NT2/D1 (cell line): ENCODE data around the gene MYL6.
A peak's percentile ranks its signal among the peaks of the same experiment; 100 is the strongest.

Source experiments
- DNase-seq: peaks from one replicate; pipeline ENCODE4 v3.0.0-alpha.2; 2011; ENCODE audit warnings: low read depth, low spot score
- H3K27me3 ChIP-seq: 2 replicates; pipeline ENCODE4 v1.6.0; 2011; ENCODE audit warnings: mild to moderate bottlenecking; ENCODE audit not compliant: insufficient read length, insufficient read depth
- H3K36me3 ChIP-seq: 2 replicates; pipeline ENCODE4 v1.6.1; 2011; ENCODE audit warnings: mild to moderate bottlenecking, low read length, mixed read lengths; ENCODE audit not compliant: insufficient read depth, insufficient read length
- H3K4me1 ChIP-seq: 2 replicates; pipeline ENCODE4 v1.5.1; 2011; ENCODE audit not compliant: insufficient read depth, insufficient read length
- H3K4me3 ChIP-seq: 2 replicates; pipeline ENCODE4 v1.5.1; 2011; ENCODE audit warnings: low read depth; ENCODE audit not compliant: insufficient read length
- H3K9ac ChIP-seq: 2 replicates; pipeline ENCODE4 v1.6.0; 2011; ENCODE audit warnings: low read depth; ENCODE audit not compliant: insufficient read length
- H3K9me3 ChIP-seq: 2 replicates; pipeline ENCODE4 v1.5.1; 2011; ENCODE audit warnings: mild to moderate bottlenecking, low read length; ENCODE audit not compliant: insufficient read depth
- SUZ12 ChIP-seq: IDR thresholded peaks from 2 replicates; pipeline ENCODE4 v1.6.1; 2011; ENCODE audit not compliant: insufficient read length, insufficient read depth; ENCODE audit errors: extremely low read depth
- YY1 ChIP-seq: IDR thresholded peaks from 2 replicates; pipeline ENCODE4 v1.6.1; 2011; ENCODE audit not compliant: insufficient read length, insufficient read depth
- ZNF274 ChIP-seq: IDR thresholded peaks from 2 replicates; pipeline ENCODE4 v1.6.1; 2011; ENCODE audit warnings: mild to moderate bottlenecking, low read depth, low read length

MYL6 gene

DNA sequence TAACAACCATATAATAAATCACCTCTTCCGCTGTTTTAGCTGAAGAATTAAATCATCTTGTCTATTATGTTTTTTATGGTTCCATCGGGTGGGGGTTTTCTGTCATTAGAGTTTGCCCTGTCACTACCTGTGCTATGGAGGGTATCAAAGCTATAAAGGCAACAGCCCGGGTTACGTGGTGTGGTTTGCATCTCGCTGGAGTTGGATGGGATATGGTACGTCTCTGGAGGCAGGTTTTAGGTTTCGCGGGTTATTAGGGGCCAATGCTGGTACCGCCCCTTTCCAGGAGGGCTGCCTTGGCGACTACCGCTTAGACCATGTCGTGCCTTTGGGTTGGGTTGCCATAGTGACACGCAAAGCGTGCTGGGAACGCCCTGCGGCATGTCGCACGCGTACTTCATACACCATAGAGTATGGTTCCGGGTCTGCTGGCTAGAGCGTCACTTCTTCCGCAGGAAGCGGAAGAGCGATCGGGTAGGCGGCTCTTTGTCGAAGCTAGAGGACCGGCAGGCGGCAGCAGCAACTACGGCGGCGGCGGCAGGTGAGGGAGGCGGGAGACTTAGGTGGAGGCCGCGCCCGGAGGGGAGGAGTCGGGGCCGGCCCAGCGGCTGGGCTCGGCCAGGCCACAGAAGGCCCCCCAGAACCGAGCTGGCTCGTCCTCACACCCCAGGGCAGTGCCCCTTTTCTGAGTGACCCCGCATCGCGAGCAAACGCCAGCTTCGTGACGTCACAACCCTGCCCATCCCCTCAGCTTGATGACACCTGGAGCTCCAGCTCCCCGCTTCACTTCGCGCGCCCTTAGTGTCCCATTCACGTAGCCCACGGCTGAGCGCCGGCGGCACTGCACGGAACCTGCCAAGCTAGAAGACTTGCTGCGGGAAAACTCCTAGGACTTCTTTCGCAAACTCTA is 40.1 kb upstream of the MYL6 start, which contains the start of gene ZC3H10:
ZC3H10 (plus strand) TSS at position 489 of the 910 bp plus-strand sequence. CDS start 2,297 bp downstream, outside the sequence.
- H3K27me3 ChIP-seq = no peaks in the 10 kb centered on the region
- TF ChIP-seq ZNF274 = no peak
- TF ChIP-seq SUZ12 = no peak
- no peak for TF ChIP-seq YY1
- H3K36me3 ChIP-seq = peaks cover 46% of the 10 kb centered on the region
- H3K9ac ChIP-seq = peak within 1 kb of the TSS; percentile 99
- no peaks in the 10 kb centered on the region for H3K4me1 ChIP-seq
- DNase-seq = peak; percentile 99
- no peaks in the 10 kb centered on the region for H3K9me3 ChIP-seq
- peak within 1 kb of the TSS; percentile 91 for H3K4me3 ChIP-seq

- Histone ChIP-seq H3K4me1 (no peaks in the 10 kb centered on the region), H3K4me3 (peak overlapping the region; percentile 84), H3K27me3 (no peaks in the 10 kb centered on the region), H3K9ac (peak overlapping the region; percentile 93), H3K36me3 (peaks cover 38% of the 10 kb centered on the region), H3K9me3 (no peaks in the 10 kb centered on the region)
- no peak for DNase-seq
- TF ChIP-seq ZNF274 = no peak
- TF ChIP-seq SUZ12 = no peak
- TF ChIP-seq YY1 = no peak
Measured at GRCh38 chr12:56118688-56119357, 39.3 kb upstream of the MYL6 start.

DNA sequence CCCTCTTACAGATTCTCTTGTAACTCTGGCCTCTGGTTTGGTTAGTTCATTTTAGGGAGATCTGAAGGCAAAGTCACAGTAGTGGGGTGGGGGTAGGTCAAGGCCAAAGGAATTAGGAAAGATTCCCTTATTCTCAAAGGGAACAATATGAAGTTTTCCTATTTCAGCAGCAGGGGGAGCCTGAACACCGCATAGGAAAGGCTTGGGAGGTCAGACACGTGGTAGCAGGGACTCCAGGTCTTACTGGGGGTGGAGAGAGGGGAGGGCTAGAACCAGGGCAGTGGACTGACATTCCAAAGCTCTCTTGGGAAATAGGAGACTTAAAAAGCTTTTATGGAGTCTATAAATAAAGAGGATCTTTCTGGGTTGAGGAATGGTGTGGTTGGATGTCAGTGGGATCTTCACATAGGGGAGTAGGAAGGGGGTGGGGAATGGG is 38.8 kb upstream of the MYL6 start:
- TF ChIP-seq YY1 (no peak), ZNF274 (no peak), SUZ12 (no peak)
- no peaks in the 10 kb centered on the region for H3K4me1 ChIP-seq
- no peak overlapping the region for H3K4me3 ChIP-seq
- peak; percentile 92 for DNase-seq
- peak overlapping the region; percentile 93 for H3K9ac ChIP-seq
- no peaks in the 10 kb centered on the region for H3K9me3 ChIP-seq
- no peaks in the 10 kb centered on the region for H3K27me3 ChIP-seq
- peaks cover 36% of the 10 kb centered on the region for H3K36me3 ChIP-seq

GRCh38 chr12:56120158-56120846 is 37.9 kb upstream of the MYL6 start:
- no peaks in the 10 kb centered on the region for H3K27me3 ChIP-seq
- DNase-seq = no peak
- H3K4me1 ChIP-seq = no peaks in the 10 kb centered on the region
- H3K9me3 ChIP-seq = no peaks in the 10 kb centered on the region
- no peak overlapping the region for H3K4me3 ChIP-seq
- TF ChIP-seq ZNF274 (no peak), SUZ12 (no peak), YY1 (no peak)
- no peak overlapping the region for H3K9ac ChIP-seq
- peaks cover 36% of the 10 kb centered on the region for H3K36me3 ChIP-seq

- no peak for DNase-seq
- TF ChIP-seq ZNF274 (no peak), SUZ12 (no peak), YY1 (no peak)
- H3K9ac ChIP-seq = no peak overlapping the region
- H3K9me3 ChIP-seq = no peaks in the 10 kb centered on the region
- H3K4me3 ChIP-seq = no peak overlapping the region
- peaks cover 36% of the 10 kb centered on the region for H3K36me3 ChIP-seq
- no peaks in the 10 kb centered on the region for H3K4me1 ChIP-seq
- no peaks in the 10 kb centered on the region for H3K27me3 ChIP-seq
Measured at GRCh38 chr12:56121204-56121870, 36.8 kb upstream of the MYL6 start.

GRCh38 chr12:56122637-56123036 is 35.5 kb upstream of the MYL6 start:
- DNase-seq = no peak
- H3K27me3 ChIP-seq = no peaks in the 10 kb centered on the region
- H3K9ac ChIP-seq = no peak overlapping the region
- H3K9me3 ChIP-seq = no peaks in the 10 kb centered on the region
- H3K4me3 ChIP-seq = no peak overlapping the region
- H3K36me3 ChIP-seq = peaks cover 26% of the 10 kb centered on the region
- H3K4me1 ChIP-seq = peaks cover 2% of the 10 kb centered on the region
- TF ChIP-seq SUZ12 (no peak), YY1 (no peak), ZNF274 (no peak)
